ENCODE measurements around the gene ORMDL3. TPM values are rescaled to one million over a fixed set of nuclear protein-coding genes. Genes with fewer than 3 reads are reported as not detected.
A peak's percentile ranks its signal among the peaks of the same experiment; 100 is the strongest.
"Not testable (repeated sequence)": the region's sequence is repeated elsewhere in the genome, so short reads cannot be mapped to it uniquely, and the experiment has no call there.

The ORMDL3 gene
- polyA plus RNA-seq, 4 donors, result 60.7 to 75.3 (median 72.0) TPM

DNA sequence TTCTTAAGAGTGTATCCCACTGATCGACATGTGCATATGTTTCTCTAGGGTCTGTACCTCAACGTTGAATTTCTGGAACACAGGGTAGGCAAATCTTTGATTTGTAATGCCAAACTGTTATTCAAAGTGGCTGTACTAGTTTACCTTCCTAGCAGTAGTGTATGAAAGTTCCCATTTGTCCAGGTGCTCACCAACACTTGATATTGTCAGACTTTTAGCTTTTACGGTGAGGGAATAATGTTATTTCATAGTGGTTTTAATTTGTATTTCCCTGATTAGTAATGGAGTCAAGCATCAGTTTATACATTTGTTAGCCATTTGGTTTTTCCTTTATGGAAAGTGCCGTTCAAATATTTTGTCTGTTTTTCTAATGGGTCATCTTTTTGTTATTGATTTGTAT is 29.3 kb downstream of the ORMDL3 start:
- FAIRE-seq, result no peak

GRCh38 chr17:39894681-39895376 is 32.6 kb downstream of the ORMDL3 start:
- no peak overlapping the region for H3K27ac ChIP-seq (ENCODE audit: low read depth in 1 of 3, low read length in 2 of 3)
- DNase-seq (no peak), FAIRE-seq (no peak)
- 26 to 29% (median 27%) methylated on average over 3 of the region's 3 CpGs for WGBS, 3 donors
- H3K4me1 ChIP-seq (ENCODE audit: control insufficient read depth in 3 of 3, insufficient read depth in 2 of 3, low read depth in 1 of 3, low read length in 2 of 3), result no peaks in the 10 kb centered on the region
- no peak overlapping the region for H3K4me3 ChIP-seq (ENCODE audit: low read depth in 1 of 3, low read length in 3 of 3)
- H3K27me3 ChIP-seq (ENCODE audit: control insufficient read depth in 3 of 3, insufficient read depth in 3 of 3, low read length in 3 of 3), result no peaks in the 10 kb centered on the region
- H3K9me3 ChIP-seq (ENCODE audit: control insufficient read depth in 2 of 2, insufficient read depth in 1 of 2, low read depth in 1 of 2, low read length in 1 of 2), result no peaks in the 10 kb centered on the region
- no peaks in the 10 kb centered on the region for H3K36me3 ChIP-seq (ENCODE audit: control insufficient read depth in 3 of 3, insufficient read depth in 2 of 3, low read depth in 1 of 3, low read length in 3 of 3)

More for the DNA sequence above, 29.3 kb downstream of the ORMDL3 start:
- Histone ChIP-seq H3K9me3 (ENCODE audit: control insufficient read depth in 2 of 2, insufficient read depth in 1 of 2, low read depth in 1 of 2, low read length in 1 of 2) (no peaks in the 10 kb centered on the region), H3K27ac (ENCODE audit: low read depth in 1 of 3, low read length in 2 of 3) (no peak overlapping the region), H3K4me3 (ENCODE audit: low read depth in 1 of 3, low read length in 3 of 3) (no peak overlapping the region), H3K36me3 (ENCODE audit: control insufficient read depth in 3 of 3, insufficient read depth in 2 of 3, low read depth in 1 of 3, low read length in 3 of 3) (no peaks in the 10 kb centered on the region), H3K4me1 (ENCODE audit: control insufficient read depth in 3 of 3, insufficient read depth in 2 of 3, low read depth in 1 of 3, low read length in 2 of 3) (no peaks in the 10 kb centered on the region), H3K27me3 (ENCODE audit: control insufficient read depth in 3 of 3, insufficient read depth in 3 of 3, low read length in 3 of 3) (no peaks in the 10 kb centered on the region)
- 94 to 98% (median 96%) methylated on average over 4 of the region's 4 CpGs for WGBS, 3 donors
- DNase-seq, result no peak

- H3K9me3 ChIP-seq (ENCODE audit: control insufficient read depth in 2 of 2, insufficient read depth in 1 of 2, low read depth in 1 of 2, low read length in 1 of 2), result no peaks in the 10 kb centered on the region
- WGBS, 3 donors, result 10 to 50% (median 22%) methylated on average over 2 of the region's 2 CpGs
- H3K4me3 ChIP-seq (ENCODE audit: low read depth in 1 of 3, low read length in 3 of 3), result no peak overlapping the region
- no peaks in the 10 kb centered on the region for H3K36me3 ChIP-seq (ENCODE audit: control insufficient read depth in 3 of 3, insufficient read depth in 2 of 3, low read depth in 1 of 3, low read length in 3 of 3)
- DNase-seq (peak in 1 of 2 donors; percentile 60), FAIRE-seq (no peak)
- no peaks in the 10 kb centered on the region for H3K4me1 ChIP-seq (ENCODE audit: control insufficient read depth in 3 of 3, insufficient read depth in 2 of 3, low read depth in 1 of 3, low read length in 2 of 3)
- H3K27me3 ChIP-seq (ENCODE audit: control insufficient read depth in 3 of 3, insufficient read depth in 3 of 3, low read length in 3 of 3), result no peaks in the 10 kb centered on the region
- H3K27ac ChIP-seq (ENCODE audit: low read depth in 1 of 3, low read length in 2 of 3), result no peak overlapping the region
Observed at GRCh38 chr17:39889200-39889599, 38.2 kb downstream of the ORMDL3 start.

GRCh38 chr17:39887078-39887477 is 40.3 kb downstream of the ORMDL3 start:
- no peaks in the 10 kb centered on the region for H3K36me3 ChIP-seq (ENCODE audit: control insufficient read depth in 3 of 3, insufficient read depth in 2 of 3, low read depth in 1 of 3, low read length in 3 of 3)
- FAIRE-seq (no peak), DNase-seq (no peak)
- no peak overlapping the region for H3K4me3 ChIP-seq (ENCODE audit: low read depth in 1 of 3, low read length in 3 of 3)
- no peak overlapping the region for H3K27ac ChIP-seq (ENCODE audit: low read depth in 1 of 3, low read length in 2 of 3)
- H3K27me3 ChIP-seq (ENCODE audit: control insufficient read depth in 3 of 3, insufficient read depth in 3 of 3, low read length in 3 of 3), result no peaks in the 10 kb centered on the region
- H3K9me3 ChIP-seq (ENCODE audit: control insufficient read depth in 2 of 2, insufficient read depth in 1 of 2, low read depth in 1 of 2, low read length in 1 of 2), result no peaks in the 10 kb centered on the region
- no peaks in the 10 kb centered on the region for H3K4me1 ChIP-seq (ENCODE audit: control insufficient read depth in 3 of 3, insufficient read depth in 2 of 3, low read depth in 1 of 3, low read length in 2 of 3)

GRCh38 chr17:39886102-39886501 is 41.3 kb downstream of the ORMDL3 start:
- DNase-seq; H3K27me3 ChIP-seq (ENCODE audit: control insufficient read depth in 3 of 3, insufficient read depth in 3 of 3, low read length in 3 of 3); FAIRE-seq; H3K4me3 ChIP-seq (ENCODE audit: low read depth in 1 of 3, low read length in 3 of 3); H3K27ac ChIP-seq (ENCODE audit: low read depth in 1 of 3, low read length in 2 of 3); H3K9me3 ChIP-seq (ENCODE audit: control insufficient read depth in 2 of 2, insufficient read depth in 1 of 2, low read depth in 1 of 2, low read length in 1 of 2); H3K4me1 ChIP-seq (ENCODE audit: control insufficient read depth in 3 of 3, insufficient read depth in 2 of 3, low read depth in 1 of 3, low read length in 2 of 3); H3K36me3 ChIP-seq (ENCODE audit: control insufficient read depth in 3 of 3, insufficient read depth in 2 of 3, low read depth in 1 of 3, low read length in 3 of 3): not testable (repeated sequence)
- 69 to 85% (median 82%) methylated on average over 5 of the region's 5 CpGs for WGBS, 3 donors

DNA sequence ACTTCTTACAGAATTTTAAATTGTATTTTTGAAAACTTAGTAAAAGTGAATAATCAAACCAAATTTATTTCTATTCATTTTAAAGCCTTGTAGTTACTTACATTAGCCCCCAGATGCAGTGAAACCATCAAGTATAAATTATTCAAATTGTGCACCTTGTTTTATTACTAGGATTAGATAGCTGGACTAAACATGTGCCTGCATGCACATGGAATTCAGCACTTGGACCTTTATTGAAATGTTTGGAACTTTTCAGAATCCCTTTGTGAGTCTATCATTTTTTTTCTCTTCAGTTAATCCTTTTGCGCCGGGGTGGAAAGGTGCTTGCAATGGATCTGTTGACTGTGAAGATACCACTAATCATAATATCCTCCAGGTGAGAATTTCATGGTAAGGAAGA is 54.6 kb downstream of the ORMDL3 start:
- H3K36me3 ChIP-seq (ENCODE audit: control insufficient read depth in 3 of 3, insufficient read depth in 2 of 3, low read depth in 1 of 3, low read length in 3 of 3), result no peaks in the 10 kb centered on the region
- 16 to 70% (median 68%) methylated on average over 2 of the region's 2 CpGs for WGBS, 3 donors
- H3K27me3 ChIP-seq (ENCODE audit: control insufficient read depth in 3 of 3, insufficient read depth in 3 of 3, low read length in 3 of 3), result peaks cover 0 to 14% (median 3%) of the 10 kb centered on the region in 3 donors
- DNase-seq (peak; percentile 39 to 65), FAIRE-seq (no peak)
- H3K9me3 ChIP-seq (ENCODE audit: control insufficient read depth in 2 of 2, insufficient read depth in 1 of 2, low read depth in 1 of 2, low read length in 1 of 2), result peaks cover 0 to 11% of the 10 kb centered on the region in 2 donors
- no peak overlapping the region for H3K4me3 ChIP-seq (ENCODE audit: low read depth in 1 of 3, low read length in 3 of 3)
- H3K27ac ChIP-seq (ENCODE audit: low read depth in 1 of 3, low read length in 2 of 3), result no peak overlapping the region
- peaks cover 0 to 3% (median 0%) of the 10 kb centered on the region in 3 donors for H3K4me1 ChIP-seq (ENCODE audit: control insufficient read depth in 3 of 3, insufficient read depth in 2 of 3, low read depth in 1 of 3, low read length in 2 of 3)

- H3K27me3 ChIP-seq (ENCODE audit: control insufficient read depth in 3 of 3, insufficient read depth in 3 of 3, low read length in 3 of 3), result peaks cover 0 to 23% (median 7%) of the 10 kb centered on the region in 3 donors
Observed at GRCh38 chr17:39871801-39872200, 55.6 kb downstream of the ORMDL3 start.

More at GRCh38 chr17:39871801-39872200, 55.6 kb downstream of the ORMDL3 start:
- H3K36me3 ChIP-seq (ENCODE audit: control insufficient read depth in 3 of 3, insufficient read depth in 2 of 3, low read depth in 1 of 3, low read length in 3 of 3), result no peaks in the 10 kb centered on the region
- no peak overlapping the region for H3K27ac ChIP-seq (ENCODE audit: low read depth in 1 of 3, low read length in 2 of 3)
- H3K4me3 ChIP-seq (ENCODE audit: low read depth in 1 of 3, low read length in 3 of 3), result no peak overlapping the region
- WGBS, 3 donors, result 77 to 84% (median 79%) methylated on average over 2 of the region's 2 CpGs
- no peak for FAIRE-seq
- DNase-seq, result no peak
- H3K4me1 ChIP-seq (ENCODE audit: control insufficient read depth in 3 of 3, insufficient read depth in 2 of 3, low read depth in 1 of 3, low read length in 2 of 3), result peaks cover 0 to 3% (median 0%) of the 10 kb centered on the region in 3 donors
- peaks cover 0 to 18% of the 10 kb centered on the region in 2 donors for H3K9me3 ChIP-seq (ENCODE audit: control insufficient read depth in 2 of 2, insufficient read depth in 1 of 2, low read depth in 1 of 2, low read length in 1 of 2)
